A549 (cell line): ENCODE measurements around the gene ERAL1.

Experiments used
- EP300 ChIP-seq, 2 experiments: fragments of >200 bp; sonication (Bioruptor Twin); formaldehyde crosslinking; IDR thresholded peaks; 2 replicates in 1 of 2; 3 replicates in 1 of 2; pipeline ENCODE4 v1.6.1; 2016 to 2017
- POLR2A ChIP-seq: IDR thresholded peaks from 2 replicates; pipeline ENCODE4 v1.6.1; 2012; ENCODE audit warnings: mild to moderate bottlenecking, low read length
- RFX5 ChIP-seq: fragments of 450-650 bp; IDR thresholded peaks from 2 replicates; pipeline ENCODE4 v1.7.1; 2014; ENCODE audit warnings: antibody characterized with exemption, mild to moderate bottlenecking, moderate library complexity
- TF ChIP-seq, protein P1 (sequence below): fragments of >200 bp; sonication (Bioruptor Twin); formaldehyde crosslinking; IDR thresholded peaks from 3 replicates; pipeline ENCODE4 v1.5.1; 2016

DNA sequence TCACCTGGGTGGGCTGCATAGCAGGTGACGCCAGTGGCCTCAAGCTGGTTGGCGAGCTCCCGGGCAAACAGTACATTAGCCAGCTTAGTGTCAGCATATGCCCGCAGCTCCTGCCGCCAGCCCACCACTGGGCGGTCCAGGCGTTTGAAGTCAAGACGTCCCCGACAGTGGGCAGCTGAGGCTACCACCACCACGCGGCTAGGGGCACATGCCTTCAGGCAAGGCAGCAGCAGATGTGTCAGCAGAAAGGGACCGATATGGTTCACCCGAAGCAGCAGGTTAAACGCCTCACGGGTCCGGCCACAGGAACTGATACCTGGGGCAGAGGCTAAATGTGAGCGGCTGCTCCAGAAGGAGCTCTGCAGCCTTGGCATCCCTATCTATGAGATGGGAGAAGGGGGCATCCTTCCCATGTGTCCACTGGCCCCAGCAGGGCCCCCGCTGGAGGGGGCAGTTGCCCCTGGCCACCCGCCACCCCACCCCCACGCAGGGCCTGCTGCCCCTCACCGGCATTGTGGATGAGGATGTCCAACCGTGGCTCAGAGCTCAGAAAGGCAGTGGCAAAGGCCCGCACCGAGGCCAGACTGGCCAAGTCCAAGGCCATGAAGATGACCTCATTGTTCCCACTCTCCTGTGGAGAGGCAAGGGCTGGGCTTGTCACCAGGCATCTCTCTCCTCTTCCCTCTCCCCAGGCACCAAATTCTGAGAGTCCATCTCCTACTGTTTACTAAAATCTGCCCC is 46.3 kb downstream of the ERAL1 start:
- no peak for TF ChIP-seq EP300 (IDR thresholded peaks at IDR 0.05)
- no peak for TF ChIP-seq POLR2A
- TF ChIP-seq RFX5 = no peak
- TF ChIP-seq, protein P1, sequence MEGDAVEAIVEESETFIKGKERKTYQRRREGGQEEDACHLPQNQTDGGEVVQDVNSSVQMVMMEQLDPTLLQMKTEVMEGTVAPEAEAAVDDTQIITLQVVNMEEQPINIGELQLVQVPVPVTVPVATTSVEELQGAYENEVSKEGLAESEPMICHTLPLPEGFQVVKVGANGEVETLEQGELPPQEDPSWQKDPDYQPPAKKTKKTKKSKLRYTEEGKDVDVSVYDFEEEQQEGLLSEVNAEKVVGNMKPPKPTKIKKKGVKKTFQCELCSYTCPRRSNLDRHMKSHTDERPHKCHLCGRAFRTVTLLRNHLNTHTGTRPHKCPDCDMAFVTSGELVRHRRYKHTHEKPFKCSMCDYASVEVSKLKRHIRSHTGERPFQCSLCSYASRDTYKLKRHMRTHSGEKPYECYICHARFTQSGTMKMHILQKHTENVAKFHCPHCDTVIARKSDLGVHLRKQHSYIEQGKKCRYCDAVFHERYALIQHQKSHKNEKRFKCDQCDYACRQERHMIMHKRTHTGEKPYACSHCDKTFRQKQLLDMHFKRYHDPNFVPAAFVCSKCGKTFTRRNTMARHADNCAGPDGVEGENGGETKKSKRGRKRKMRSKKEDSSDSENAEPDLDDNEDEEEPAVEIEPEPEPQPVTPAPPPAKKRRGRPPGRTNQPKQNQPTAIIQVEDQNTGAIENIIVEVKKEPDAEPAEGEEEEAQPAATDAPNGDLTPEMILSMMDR = no peak
